Ovary (tissue), 10 donors: ENCODE measurements around the gene DNAAF8. TPM values are rescaled to one million over a fixed set of nuclear protein-coding genes. Genes with fewer than 3 reads are reported as not detected.

Experiments
- DNase-seq, 5 donors: peaks; one replicate each; pipeline ENCODE4 v3.0.0-alpha.2; 2019 to 2020
- H3K27ac ChIP-seq, 2 donors: fragments of 200-600 bp; one replicate each; pipeline versions ENCODE4 v1.5.1 to v1.8.0; 2019 to 2022
- H3K27me3 ChIP-seq: fragments of 200-600 bp; one replicate; pipeline ENCODE4 v1.8.0; 2022
- H3K36me3 ChIP-seq: fragments of 200-600 bp; sonication (generic); one replicate; pipeline ENCODE4 v1.5.1; 2019
- H3K4me1 ChIP-seq: one replicate; pipeline ENCODE4 v1.8.1; 2013; ENCODE audit warnings: mild to moderate bottlenecking, moderate library complexity; ENCODE audit not compliant: insufficient read depth
- H3K4me3 ChIP-seq: fragments of 200-600 bp; sonication (generic); one replicate; pipeline ENCODE4 v1.5.1; 2017
- H3K9me3 ChIP-seq, 2 donors: fragments of 200-600 bp in 1 of 2; sonication (generic) in 1 of 2; one replicate each; pipeline versions ENCODE4 v1.5.1 to v1.8.1; 2013 to 2019; ENCODE audit warnings: mild to moderate bottlenecking in 1 of 2, moderate library complexity in 1 of 2
- CTCF ChIP-seq, 3 donors: fragments of 450-650 bp in 2 of 3; fragments of 200-600 bp in 1 of 3; IDR thresholded peaks; one replicate each; pipeline versions ENCODE4 v1.5.1 to v1.8.0; 2016 to 2022; ENCODE audit warnings: antibody characterized with exemption in 3 of 3, mild to moderate bottlenecking in 1 of 3
- EP300 ChIP-seq: sonication (generic); formaldehyde crosslinking; IDR thresholded peaks from one replicate; pipeline ENCODE4 v1.6.1; 2017; ENCODE audit warnings: antibody characterized with exemption
- POLR2A ChIP-seq: fragments of 450-650 bp; IDR thresholded peaks from one replicate; pipeline ENCODE4 v1.6.1; 2017; ENCODE audit warnings: antibody characterized with exemption, mild to moderate bottlenecking, moderate library complexity
- WGBS, 3 donors: extraction: QIAGEN DNeasy Blood & Tissue Kit in 1 of 3; methylation state at CpG; one replicate each; pipeline versions ENCODE4 v1.1.5 to v1.1.7; 2013 to 2017; 5-methylcytosine and 5-hydroxymethylcytosine counted together
- intact Hi-C, 4 donors: fragments of 100-400 bp; cut with DNase I; formaldehyde crosslinking; loops; one replicate each; pipeline versions ENCODE4 v1.11.0 to v1.15.1; 2022 to 2023
- long read RNA-seq, 3 donors: library from polyadenylated mRNA in 2 of 3; unstranded in 2 of 3; transcript quantifications; one replicate each; pipeline ENCODE4 v2.0.0 and lab custom pipeline, GENCODE V29; 2021 to 2026
- polyA plus RNA-seq, 2 donors: library from polyadenylated mRNA; stranded (reverse); fragments of 200-250 nt in 1 of 2; fragments of 350-450 nt in 1 of 2; fragmentation: Illumina TruSeq in 1 of 2; extraction: RNeasy Lipid Tissue Mini Kit (QIAGEN cat#74804) in 1 of 2; gene quantifications; one replicate each; pipeline ENCODE4 v1.2.3, GENCODE V29; 2013 to 2014
- total RNA-seq, 7 donors: library from RNA; depleted of rRNA in 2 of 7; stranded (reverse); fragments of >200 nt in 2 of 7; fragmentation: NEBNext Ultra II Directional in 3 of 7; extraction: Animal tissue kit (Norgen Biotek cat#: 25700) in 3 of 7; gene quantifications; one replicate each; pipeline versions ENCODE4 v1.1.0 to v1.2.4, GENCODE V29; 2016 to 2023
- donor health status: DM: no; HTN: no; CAD: no; lungs with moderate emphysema.
- donor health status: DM: no; HTN: no; CAD: no.
- donor health status: Bipolar disorder and iron deficiency.
- donor health status: DM: yes; HTN: yes; CAD: no.
- donor health status: DM: no; HTN: no; CAD: no.
- donor health status: DM: yes; HTN: yes; CAD: no.

The DNAAF8 gene
- 1 to 10 TPM in 6 of 7 donors, under 1 TPM in 1; 0.48 to 9.1 (median 1.5) TPM for total RNA-seq
- 1 to 10 TPM in 1 of 2 donors, under 1 TPM in 1; 0.35 to 1.2 TPM for polyA plus RNA-seq
- long read RNA-seq, donor 1, partial matches to known transcripts = 2 of 6 reads
- long read RNA-seq, donor 1, other reads (novel, unspliced or antisense) = 3 of 6 reads
- long read RNA-seq, donor 2, partial matches to known transcripts = 0 of 5 reads
- long read RNA-seq, donor 2, other reads (novel, unspliced or antisense) = 0 of 5 reads
- long read RNA-seq, donor 3, partial matches to known transcripts = 1 of 3 reads
- long read RNA-seq, donor 3, other reads (novel, unspliced or antisense) = 1 of 3 reads

DNA sequence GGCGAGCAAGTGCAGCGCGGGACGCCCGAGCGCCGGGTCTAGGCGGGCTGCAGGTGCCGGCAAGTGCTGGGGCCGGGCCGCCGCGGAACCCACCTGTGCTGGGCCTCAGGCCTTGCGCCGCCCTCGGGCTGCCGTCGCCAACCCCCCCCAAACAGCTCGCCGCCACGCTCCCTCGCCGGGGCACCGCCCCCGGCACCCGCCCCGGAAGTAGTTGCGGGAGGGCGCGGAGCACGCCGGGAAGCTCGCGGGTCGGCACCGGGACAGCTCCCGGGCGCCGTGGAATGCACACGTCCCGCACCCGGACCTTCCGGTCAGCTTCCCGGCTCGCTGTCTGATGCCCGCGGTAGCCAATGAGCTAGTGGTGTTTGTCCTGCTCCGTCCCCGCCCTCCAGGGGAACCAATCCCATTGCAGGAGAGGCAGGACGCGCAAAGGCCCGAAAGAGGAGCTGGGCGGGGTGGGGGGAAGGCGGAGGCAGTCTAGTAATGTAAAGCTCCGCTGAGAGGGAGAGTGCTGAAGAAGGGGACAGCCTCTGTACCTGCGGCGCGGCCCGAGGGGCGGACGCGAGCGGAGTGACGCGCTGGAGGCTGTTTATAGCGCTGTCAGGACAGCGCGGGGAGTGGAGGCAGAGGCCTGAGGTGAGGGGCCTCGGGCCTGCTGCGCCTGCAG is at the start of gene DNAAF8, which contains the start of gene ANKS3:
Gene DNAAF8 (plus strand): TSS at position 475 of the 667 bp plus-strand sequence. CDS start 1,978 bp downstream, outside the sequence.
Gene ANKS3 (minus strand): TSS at position 209 of the 667 bp plus-strand sequence. CDS start 4,122 bp downstream, outside the sequence.
- intact Hi-C loops = loop anchor here in 1 of 4 donors (5.0 kb wide), 1 partner anchor 42 kb away; the partner anchor contains the start of gene NUDT16L1

GRCh38 chr16:4684763-4685162 is 49.6 kb upstream of the DNAAF8 start:
- H3K36me3 ChIP-seq = no peaks in the 10 kb centered on the region
- H3K27me3 ChIP-seq = no peaks in the 10 kb centered on the region
- no peak for TF ChIP-seq CTCF (IDR thresholded peaks at IDR 0.05)
- TF ChIP-seq EP300 = no peak
- no peak for TF ChIP-seq POLR2A
- H3K4me3 ChIP-seq = no peak overlapping the region
- no peak overlapping the region for H3K27ac ChIP-seq
- DNase-seq = no peak
- H3K4me1 ChIP-seq = no peaks in the 10 kb centered on the region
- intact Hi-C loops = no loop called here
- 87 to 90% (median 88%) methylated on average over 13 of the region's 13 CpGs for WGBS, 3 donors
- H3K9me3 ChIP-seq = no peaks in the 10 kb centered on the region

More for the DNA sequence above, at the start of gene DNAAF8, which contains the start of gene ANKS3:
- no peaks in the 10 kb centered on the region for H3K27me3 ChIP-seq
- no peaks in the 10 kb centered on the region for H3K36me3 ChIP-seq
- peak; percentile 22 for TF ChIP-seq POLR2A
- TF ChIP-seq EP300 = no peak
- H3K9me3 ChIP-seq = no peaks in the 10 kb centered on the region
- peaks cover 2% of the 10 kb centered on the region for H3K4me1 ChIP-seq
- peak within 1 kb of the TSS; percentile 98 for H3K4me3 ChIP-seq
- peak within 1 kb of the TSS in 1 of 2 donors; percentile 65 for H3K27ac ChIP-seq
- DNase-seq = peak; percentile 91 to 95 (median 94)
- WGBS, 3 donors = 0 to 1% (median 0%) methylated on average over 34 to 70 of the region's 70 CpGs

GRCh38 chr16:4685292-4685691 is 49.0 kb upstream of the DNAAF8 start:
- no peak overlapping the region for H3K27ac ChIP-seq
- intact Hi-C loops = no loop called here
- no peak overlapping the region for H3K4me3 ChIP-seq
- no peaks in the 10 kb centered on the region for H3K4me1 ChIP-seq
- H3K27me3 ChIP-seq = no peaks in the 10 kb centered on the region
- TF ChIP-seq CTCF (IDR thresholded peaks at IDR 0.05) (no peak), EP300 (no peak), POLR2A (no peak)
- 73 to 76% (median 74%) methylated on average over 13 of the region's 13 CpGs for WGBS, 3 donors
- no peaks in the 10 kb centered on the region for H3K9me3 ChIP-seq
- no peaks in the 10 kb centered on the region for H3K36me3 ChIP-seq
- no peak for DNase-seq

DNA sequence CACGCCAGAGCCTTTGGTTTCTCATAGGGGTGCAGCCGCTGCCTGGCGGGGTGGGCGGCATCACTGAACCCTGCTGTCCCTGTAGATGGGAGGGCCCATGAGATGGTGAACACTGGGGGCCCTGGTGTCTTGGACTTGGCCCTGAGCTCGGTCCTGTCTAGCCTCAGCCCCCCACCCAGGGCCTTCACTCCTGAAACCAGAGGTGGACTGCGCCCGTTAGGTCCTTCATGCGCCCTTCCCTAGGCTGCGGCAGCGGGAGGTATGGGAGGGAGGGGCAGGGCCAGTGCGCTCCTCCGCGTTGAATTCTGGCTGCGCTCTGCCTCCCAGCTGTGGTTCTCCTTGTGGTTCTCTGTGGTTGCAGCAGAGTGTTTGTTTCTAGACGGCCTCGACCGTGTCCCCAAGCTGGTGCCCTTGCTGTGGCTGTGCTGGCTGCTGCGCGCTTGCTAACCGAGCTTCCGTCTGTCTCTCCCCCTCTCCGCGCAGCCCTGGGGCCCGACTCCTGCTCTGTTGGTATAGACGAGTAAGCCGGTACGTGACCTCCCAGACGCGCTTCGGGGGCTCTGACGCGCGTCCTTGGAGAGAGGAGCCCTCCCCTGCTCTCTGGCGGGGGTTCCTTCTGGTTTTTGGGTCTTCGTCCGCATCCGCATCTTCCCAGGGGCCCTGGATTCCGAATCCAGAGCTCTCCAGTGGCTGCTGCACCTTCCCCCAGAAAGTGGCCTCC is 48.4 kb upstream of the DNAAF8 start:
- H3K4me1 ChIP-seq = no peaks in the 10 kb centered on the region
- H3K4me3 ChIP-seq = no peak overlapping the region
- intact Hi-C loops = no loop called here
- H3K36me3 ChIP-seq = no peaks in the 10 kb centered on the region
- WGBS, 3 donors = 89 to 92% (median 90%) methylated on average over 38 of the region's 38 CpGs
- no peaks in the 10 kb centered on the region for H3K9me3 ChIP-seq
- H3K27ac ChIP-seq = no peak overlapping the region
- no peak for DNase-seq
- H3K27me3 ChIP-seq = no peaks in the 10 kb centered on the region
- TF ChIP-seq POLR2A (no peak), EP300 (no peak), CTCF (IDR thresholded peaks at IDR 0.05) (no peak)
